SK-N-SH (cell line): ENCODE measurements around the gene CDCP1.

Experiments
- EP300 ChIP-seq, 2 experiments: IDR thresholded peaks; 2 replicates each; pipeline versions ENCODE4 v1.4.0 to v1.6.1; 2012; ENCODE audit warnings: borderline replicate concordance in 1 of 2, low read depth in 1 of 2, low read length in 1 of 2
- FOXJ3 ChIP-seq: sonication (generic); formaldehyde crosslinking; IDR thresholded peaks from 2 replicates; pipeline ENCODE4 v1.5.1; 2020; ENCODE audit warnings: mild to moderate bottlenecking, missing genetic modification reagents
- GATA2 ChIP-seq: sonication (generic); formaldehyde crosslinking; IDR thresholded peaks from 2 replicates; pipeline ENCODE4 v1.5.0; 2020; ENCODE audit warnings: mild to moderate bottlenecking, missing genetic modification reagents
- RCOR1 ChIP-seq: fragments of 150-350 bp; IDR thresholded peaks from 2 replicates; pipeline ENCODE4 v1.6.1; 2017; ENCODE audit warnings: antibody characterized with exemption, low read length
- RFX5 ChIP-seq: IDR thresholded peaks from 2 replicates; pipeline ENCODE4 v1.6.1; 2012; ENCODE audit warnings: mild to moderate bottlenecking, improper control_type of control experiment, low read length
- SMC3 ChIP-seq: IDR thresholded peaks from 2 replicates; pipeline ENCODE4 v1.6.1; 2012; ENCODE audit warnings: low read depth, low read length, improper control_type of control experiment
- TF ChIP-seq, protein P1 (sequence below): fragments of 200-600 bp; sonication (generic); IDR thresholded peaks from 2 replicates; pipeline ENCODE4 v1.6.1; 2017; ENCODE audit warnings: antibody characterized with exemption, mild to moderate bottlenecking, moderate library complexity
- TF ChIP-seq, protein P2 (sequence below): fragments of 150-350 bp; IDR thresholded peaks from 2 replicates; pipeline ENCODE4 v1.6.1; 2017; ENCODE audit warnings: antibody characterized with exemption, low read length, low read depth, borderline replicate concordance

DNA sequence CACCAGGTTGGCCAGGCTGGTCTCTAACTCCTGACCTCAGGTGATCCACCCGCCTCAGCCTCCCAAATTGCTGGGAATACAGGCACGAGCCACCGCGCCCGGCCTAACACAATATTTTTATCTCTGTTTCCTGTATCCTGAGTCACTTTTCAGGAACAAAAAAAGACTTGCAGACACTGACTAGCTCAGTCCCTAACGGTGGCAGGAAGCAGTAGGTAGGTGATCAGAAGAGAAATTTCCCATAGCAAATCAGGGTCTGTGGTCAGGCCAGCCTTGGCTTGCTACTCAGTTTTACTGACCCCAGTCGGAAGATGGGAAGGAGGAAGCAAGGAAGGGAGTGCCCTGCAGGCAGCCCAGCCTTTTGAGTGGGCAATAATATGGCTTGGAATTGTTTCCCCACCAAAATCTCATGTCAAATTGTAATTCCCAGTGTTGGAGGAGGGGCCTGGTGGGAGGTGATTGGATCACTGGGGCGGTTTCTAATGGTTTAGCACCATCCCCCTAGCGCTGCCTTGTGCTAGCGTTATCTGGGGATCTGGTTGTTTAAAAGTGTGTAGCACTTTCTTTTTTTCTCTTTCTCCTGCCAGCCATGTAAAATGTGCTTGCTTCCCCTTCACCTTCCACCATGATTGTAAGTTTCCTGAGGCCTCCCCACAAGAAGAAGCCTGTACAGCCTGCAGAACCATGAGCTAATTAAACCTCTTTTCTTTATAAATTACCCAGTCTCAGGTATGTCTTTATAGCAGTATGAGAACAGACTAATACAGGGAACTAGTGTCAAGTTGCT is 19.5 kb upstream of the CDCP1 start:
- TF ChIP-seq SMC3: no peak
- TF ChIP-seq, protein P1, sequence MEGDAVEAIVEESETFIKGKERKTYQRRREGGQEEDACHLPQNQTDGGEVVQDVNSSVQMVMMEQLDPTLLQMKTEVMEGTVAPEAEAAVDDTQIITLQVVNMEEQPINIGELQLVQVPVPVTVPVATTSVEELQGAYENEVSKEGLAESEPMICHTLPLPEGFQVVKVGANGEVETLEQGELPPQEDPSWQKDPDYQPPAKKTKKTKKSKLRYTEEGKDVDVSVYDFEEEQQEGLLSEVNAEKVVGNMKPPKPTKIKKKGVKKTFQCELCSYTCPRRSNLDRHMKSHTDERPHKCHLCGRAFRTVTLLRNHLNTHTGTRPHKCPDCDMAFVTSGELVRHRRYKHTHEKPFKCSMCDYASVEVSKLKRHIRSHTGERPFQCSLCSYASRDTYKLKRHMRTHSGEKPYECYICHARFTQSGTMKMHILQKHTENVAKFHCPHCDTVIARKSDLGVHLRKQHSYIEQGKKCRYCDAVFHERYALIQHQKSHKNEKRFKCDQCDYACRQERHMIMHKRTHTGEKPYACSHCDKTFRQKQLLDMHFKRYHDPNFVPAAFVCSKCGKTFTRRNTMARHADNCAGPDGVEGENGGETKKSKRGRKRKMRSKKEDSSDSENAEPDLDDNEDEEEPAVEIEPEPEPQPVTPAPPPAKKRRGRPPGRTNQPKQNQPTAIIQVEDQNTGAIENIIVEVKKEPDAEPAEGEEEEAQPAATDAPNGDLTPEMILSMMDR: no peak
- no peak for TF ChIP-seq FOXJ3 (CRISPR knock-in tag)
- no peak for TF ChIP-seq EP300 (IDR thresholded peaks at IDR 0.05; ENCODE audit: borderline replicate concordance in 1 of 2, low read depth in 1 of 2, low read length in 1 of 2)
- TF ChIP-seq RFX5: no peak
- TF ChIP-seq GATA2: no peak
- TF ChIP-seq, protein P2, sequence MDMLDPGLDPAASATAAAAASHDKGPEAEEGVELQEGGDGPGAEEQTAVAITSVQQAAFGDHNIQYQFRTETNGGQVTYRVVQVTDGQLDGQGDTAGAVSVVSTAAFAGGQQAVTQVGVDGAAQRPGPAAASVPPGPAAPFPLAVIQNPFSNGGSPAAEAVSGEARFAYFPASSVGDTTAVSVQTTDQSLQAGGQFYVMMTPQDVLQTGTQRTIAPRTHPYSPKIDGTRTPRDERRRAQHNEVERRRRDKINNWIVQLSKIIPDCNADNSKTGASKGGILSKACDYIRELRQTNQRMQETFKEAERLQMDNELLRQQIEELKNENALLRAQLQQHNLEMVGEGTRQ: no peak
- TF ChIP-seq RCOR1: no peak
